GM12892 (cell line): Measurements from ENCODE around the gene C1QTNF1.

Experiments used
- POLR2A ChIP-seq: IDR thresholded peaks from 2 replicates; pipeline ENCODE4 v1.6.1; 2011; ENCODE audit warnings: low read depth, low read length, control low read depth
- POLR2AphosphoS5 ChIP-seq: IDR thresholded peaks from 2 replicates; pipeline ENCODE4 v1.6.1; 2011; ENCODE audit warnings: low read depth, low read length, control low read depth

- TF ChIP-seq POLR2A (no peak), POLR2AphosphoS5 (no peak)
These were observed 12.4 kb upstream of the C1QTNF1 start for GRCh38 chr17:79011451-79012147.
